UCSD-AML1 (cell line): ENCODE data around the gene SLC6A3.

Experiments
- DNase-seq: peaks from one replicate; lab custom pipeline; 2025; ENCODE audit not compliant: unreplicated experiment; lab: John Stamatoyannopoulos, UW

SLC6A3 gene

GRCh38 chr5:1356873-1357787 is 88.1 kb downstream of the SLC6A3 start:
- DNase-seq: no peak

DNA sequence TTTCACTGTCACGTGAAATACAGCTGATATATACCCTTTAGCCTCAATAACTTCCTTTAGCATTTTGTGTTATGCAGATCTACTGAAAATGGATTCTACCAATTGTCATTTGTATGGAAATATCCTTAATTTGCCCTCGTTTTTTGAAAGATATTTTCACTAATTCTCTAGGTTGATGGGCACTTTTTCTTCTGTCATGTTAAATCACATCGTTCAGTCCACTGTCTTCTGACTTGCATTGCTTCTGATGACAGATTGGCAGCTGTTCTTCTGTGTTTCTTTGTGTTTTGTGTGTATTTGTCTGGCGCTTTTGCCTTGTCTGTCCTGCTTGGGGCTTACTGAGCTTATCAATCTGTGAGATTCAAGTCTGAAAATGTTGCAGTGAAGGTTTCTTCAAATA is 90.7 kb downstream of the SLC6A3 start:
- no peak for DNase-seq

- DNase-seq: no peak
These were observed 92.7 kb downstream of the SLC6A3 start for GRCh38 chr5:1352231-1353219.

GRCh38 chr5:1351156-1351555 is 94.1 kb downstream of the SLC6A3 start:
- DNase-seq: no peak

DNA sequence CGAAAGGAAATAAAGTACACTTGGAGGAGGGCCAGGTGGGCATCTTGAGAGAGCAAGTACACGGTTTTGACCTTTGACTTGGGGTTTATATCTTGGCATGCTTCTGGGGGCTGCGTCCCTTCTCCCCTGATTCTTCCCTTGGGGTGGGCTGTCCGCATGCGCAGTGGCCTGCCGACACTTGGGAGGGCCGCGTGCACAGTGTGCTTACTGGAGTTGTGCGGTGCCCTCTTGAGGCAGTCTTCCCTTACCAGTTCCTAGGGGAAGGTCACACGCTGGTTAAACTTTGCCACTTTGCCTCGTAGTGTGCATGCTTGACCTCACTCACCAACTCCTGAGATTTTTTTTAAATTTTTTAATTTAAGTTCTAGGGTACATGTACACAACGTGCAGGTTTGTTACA is 96.0 kb downstream of the SLC6A3 start:
- no peak for DNase-seq

DNA sequence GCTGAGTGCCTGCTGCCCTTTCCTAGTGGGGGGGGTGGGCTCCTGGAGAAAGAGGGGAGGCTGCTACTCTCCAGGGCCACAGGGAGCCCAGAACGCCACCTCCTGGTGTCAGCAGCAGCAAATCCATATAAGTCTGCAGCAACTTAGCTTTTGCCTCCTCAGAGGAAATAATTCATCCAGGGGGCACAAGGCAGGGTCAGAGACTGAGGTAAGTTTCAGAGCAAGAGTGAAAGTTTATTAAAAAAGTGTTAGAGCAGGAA is 96.3 kb downstream of the SLC6A3 start:
- no peak for DNase-seq

DNA sequence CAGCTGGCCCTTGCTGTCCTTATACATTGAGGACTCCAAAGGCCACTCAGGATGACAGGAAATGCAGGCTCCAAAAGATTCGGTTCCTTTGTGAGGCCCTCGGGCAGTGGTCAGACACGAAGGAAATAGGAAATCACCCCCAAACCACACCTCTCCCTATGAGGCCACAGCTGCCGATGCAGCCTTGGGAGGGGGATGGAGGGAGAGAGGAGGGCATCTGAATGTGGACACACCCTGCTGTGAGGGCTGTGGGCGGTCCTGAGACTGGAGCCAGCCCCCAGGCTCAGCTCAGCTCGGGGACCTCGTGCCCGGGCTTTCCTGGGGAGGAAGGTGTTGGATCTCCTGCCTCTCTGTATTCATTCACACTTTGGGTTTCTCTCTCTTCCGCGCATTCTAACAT is 97.7 kb downstream of the SLC6A3 start:
- peak; percentile 42 for DNase-seq

DNA sequence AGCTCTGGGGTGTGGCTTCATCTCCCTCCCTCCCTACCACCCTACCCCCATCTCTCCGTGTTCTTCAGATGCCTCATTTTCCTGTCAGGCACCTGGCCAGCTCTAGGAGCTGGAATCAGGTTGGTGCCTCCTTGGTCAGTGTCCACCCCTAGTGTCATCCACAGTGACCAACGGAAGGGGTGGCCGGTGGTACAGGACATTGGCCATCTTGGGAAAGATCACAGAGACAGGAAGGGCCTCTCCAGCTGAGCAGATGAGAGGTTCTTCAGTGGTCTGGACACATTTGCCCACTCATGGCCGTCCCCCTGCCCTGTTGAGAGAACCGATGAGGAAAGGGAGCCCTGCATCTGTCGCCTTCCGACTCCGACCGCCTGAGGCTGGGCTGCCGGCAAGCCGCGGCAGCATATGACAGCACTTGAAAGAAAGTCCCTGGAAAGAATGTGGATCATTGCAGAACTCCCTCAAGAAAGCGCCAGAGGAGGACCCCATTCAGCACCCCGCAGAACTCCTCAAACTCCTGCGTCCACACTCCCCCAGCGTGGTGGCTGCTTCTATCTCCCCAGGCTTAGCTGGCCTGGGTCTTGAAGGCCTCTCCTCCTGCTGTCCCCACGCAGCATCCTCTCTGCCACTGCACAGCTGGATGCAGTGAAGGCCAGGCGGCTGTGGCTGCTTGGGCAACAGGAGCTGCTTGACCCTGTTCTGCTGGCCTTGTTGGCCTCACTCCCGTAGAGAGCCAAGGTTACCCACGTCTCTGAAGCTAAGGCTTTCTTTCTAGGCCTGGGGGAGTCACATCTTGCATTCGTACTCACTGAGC is 98.4 kb downstream of the SLC6A3 start:
- DNase-seq: no peak

DNA sequence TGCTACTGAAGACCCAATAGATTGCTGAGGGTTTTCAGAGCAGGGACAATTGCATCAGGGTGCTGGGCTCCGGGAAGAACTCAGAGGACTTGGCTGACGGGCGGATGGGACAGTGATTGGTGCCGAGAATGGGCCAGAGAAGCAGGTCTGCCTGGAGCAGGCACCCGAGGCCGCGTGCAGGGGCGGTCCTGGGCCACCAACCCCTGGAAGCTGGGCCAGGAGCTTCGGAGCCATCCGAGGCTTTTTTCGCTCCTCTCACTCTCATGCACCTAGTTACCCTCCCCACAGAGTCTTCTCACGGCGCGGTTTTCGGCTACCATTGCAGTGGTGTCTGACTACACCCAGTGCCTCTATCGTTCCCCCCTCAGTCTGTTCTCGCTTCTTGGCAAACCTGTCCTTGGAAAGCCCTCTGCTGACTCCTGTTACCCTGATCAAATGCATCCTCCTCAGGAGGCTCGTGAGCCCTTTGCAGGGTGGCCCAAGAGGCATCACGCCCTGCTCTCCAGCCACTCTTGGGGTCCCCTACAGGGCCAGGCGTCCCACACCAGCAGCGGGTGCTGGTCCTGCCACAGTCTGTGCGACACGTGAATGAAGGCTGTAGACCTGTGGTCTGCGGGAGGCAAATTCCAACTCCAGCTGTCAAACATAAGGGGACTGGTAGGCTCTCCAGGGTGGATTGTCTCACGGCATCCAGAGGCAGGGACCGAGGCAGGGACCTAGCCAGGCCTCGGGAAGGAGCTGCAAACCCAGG is 99.2 kb downstream of the SLC6A3 start:
- DNase-seq: no peak

DNA sequence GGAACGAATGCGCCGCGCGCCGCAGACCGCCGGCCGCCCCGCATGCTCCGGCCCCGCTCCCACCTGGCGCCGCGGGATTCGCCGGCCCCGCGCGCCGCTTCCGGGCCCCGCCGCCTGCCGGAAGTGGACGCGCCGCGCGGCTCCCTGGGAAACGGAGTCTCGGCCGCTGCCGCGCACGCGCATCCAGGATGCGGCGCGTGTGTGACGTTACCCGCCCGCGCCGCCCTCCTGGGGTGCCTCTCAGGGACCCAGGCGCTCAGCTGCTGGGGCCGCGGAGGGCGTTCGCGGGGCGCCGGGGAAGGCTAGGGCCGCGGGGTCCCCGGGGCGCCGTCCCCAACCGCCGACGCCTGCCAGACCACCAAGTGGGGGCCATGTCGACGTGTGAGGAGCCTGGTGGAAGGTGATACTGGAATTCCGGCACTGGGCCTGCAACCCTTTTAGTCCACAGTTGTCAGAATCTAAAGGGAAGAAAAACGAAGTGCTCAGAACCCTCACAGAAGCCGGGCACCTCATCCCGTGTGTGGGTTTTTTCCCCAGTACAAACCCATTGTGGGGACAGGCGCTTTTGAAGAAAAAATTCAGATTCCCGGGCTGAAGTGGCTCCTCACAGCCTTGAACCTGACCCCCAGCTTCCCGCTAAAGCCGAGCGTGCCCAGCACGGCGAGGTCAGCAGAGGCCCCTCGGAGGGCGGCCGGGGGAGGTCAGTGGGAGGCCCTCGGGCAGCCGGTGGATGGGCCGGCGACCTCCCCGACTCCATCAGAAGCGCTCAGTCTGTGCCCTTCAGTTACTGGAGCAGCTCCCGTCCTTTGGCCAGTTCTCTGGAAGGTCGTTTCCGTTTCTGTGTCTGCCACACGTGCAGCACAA is 100.0 kb downstream of the SLC6A3 start, which contains the start of gene CLPTM1L:
CLPTM1L (minus strand) TSS at position 125 of the 864 bp plus-strand sequence. CDS start 258 bp downstream, outside the sequence.
- DNase-seq: peak; percentile 90

GRCh38 chr5:1343931-1344901 is 101.0 kb downstream of the SLC6A3 start:
- DNase-seq: peak; percentile 20

DNA sequence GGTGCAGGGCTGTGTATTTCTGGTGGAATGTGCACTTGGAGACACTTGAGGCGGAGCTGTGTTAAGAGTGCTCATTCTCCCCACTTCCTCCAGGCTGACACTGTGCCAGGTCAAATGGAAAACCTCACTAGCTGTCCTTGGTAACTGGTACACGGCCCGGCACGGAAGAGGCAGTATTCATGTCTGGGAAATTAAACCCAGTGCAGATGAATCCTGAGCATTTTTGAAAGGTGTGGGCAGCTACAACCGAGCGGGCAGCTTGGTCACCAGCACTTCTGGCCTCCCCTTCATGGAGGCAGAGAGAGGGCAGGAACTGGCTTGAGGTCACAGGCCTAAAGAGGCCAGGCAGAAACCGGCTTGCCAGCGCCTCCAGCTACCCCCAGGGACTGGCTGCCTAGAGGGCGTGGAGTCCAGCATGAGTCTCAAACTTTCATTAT is 101.9 kb downstream of the SLC6A3 start:
- no peak for DNase-seq
